NCI-H2227 treated with DMSO at 0.1 percent for 48 hours (cell line): ENCODE measurements around the gene KIAA2012.

Source experiments
- DNase-seq: peaks from one replicate; lab custom pipeline; 2025; lab: John Stamatoyannopoulos, UW

KIAA2012 gene

GRCh38 chr2:202088777-202089176 is 15.7 kb downstream of the KIAA2012 start:
- DNase-seq = no peak

DNA sequence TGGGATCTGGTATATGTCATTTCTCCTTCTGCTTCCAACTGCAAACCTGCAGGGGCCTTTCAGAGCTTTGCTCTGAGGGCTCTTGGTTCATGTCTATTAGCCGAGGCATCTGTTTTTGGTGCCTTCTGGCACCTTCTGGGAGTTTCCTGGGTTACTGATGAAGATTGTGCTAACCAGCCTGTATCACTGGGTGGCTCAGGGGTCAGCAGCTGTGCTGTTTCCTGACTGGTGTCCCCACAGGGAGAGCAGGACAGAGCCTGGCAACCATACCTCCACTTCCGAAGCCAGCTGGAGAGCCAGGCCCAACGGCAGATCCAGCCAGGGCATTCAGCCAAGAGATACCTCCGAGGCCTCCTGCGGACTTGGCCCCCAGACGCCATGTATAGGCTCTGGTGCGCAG is 17.5 kb downstream of the KIAA2012 start:
- no peak for DNase-seq

DNA sequence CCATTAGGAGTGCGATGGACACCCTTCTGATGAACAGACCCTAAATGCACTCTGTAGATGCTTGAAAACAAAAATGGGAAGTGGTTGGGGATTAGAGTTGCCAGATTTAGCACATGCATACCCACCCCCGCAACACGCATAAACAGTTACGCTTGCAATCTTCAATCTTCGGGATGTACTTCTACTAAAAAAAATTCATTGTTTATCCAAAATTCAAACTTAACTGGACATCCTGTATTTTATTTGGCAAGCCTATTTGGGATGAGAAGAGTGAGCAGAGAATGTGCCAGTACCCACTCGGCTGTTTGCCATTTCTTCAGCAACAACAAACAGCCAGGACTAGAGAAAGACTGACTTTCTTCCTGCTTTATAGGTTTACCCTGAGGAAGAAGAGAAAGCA is 18.4 kb downstream of the KIAA2012 start:
- DNase-seq = no peak

DNA sequence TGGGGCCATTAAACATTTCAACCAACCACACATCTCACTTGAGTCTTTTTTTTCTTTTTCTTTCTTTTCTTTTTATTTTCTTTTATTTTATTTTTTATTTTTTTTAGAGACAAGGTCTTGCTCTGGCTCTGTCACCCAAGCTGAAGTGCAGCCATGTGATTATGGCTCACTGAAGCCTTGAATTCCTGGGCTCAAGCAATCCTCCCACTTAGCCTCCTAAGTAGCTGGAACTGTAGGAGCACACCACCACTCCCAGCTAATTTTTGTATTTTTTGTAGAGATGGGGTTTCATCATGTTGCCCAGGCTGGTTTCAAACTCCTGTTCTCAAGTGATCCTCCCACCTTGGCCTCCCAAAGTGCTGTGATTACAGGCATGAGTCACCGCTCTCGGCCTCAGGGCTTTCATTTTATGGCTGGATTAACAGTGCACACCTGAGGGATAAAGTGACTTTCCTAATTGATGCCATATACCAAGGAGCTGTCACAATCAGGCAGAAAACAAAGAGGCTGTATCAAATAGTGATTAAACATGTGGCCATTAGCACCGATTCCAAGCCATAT is 21.5 kb downstream of the KIAA2012 start:
- DNase-seq = no peak

DNA sequence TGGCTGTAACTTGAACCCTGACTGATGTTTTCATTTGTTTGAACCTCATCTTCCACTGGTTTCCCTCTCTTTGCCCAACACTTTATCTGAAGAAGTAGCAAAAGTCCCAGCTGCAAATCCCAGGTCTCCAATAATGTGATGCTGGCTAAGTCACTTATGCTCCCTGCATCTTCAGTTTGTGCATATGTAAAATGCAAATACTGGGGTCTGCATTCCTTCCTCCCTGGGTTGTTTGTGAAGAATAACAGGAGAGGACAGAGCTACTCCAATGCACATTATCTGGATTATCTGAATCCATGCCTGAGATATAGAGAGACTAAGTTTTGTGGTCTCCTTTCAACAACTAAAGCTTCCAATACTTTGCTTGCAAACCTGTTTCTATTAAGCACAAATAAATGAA is 22.2 kb downstream of the KIAA2012 start:
- DNase-seq = no peak

GRCh38 chr2:202096736-202097135 is 23.7 kb downstream of the KIAA2012 start:
- DNase-seq = no peak

GRCh38 chr2:202098291-202098690 is 25.2 kb downstream of the KIAA2012 start:
- no peak for DNase-seq

GRCh38 chr2:202099515-202099914 is 26.5 kb downstream of the KIAA2012 start:
- DNase-seq = no peak

- no peak for DNase-seq
Observed at GRCh38 chr2:202100176-202100575, 27.1 kb downstream of the KIAA2012 start.

GRCh38 chr2:202101026-202101579 is 28.0 kb downstream of the KIAA2012 start:
- DNase-seq = peak; percentile 36

DNA sequence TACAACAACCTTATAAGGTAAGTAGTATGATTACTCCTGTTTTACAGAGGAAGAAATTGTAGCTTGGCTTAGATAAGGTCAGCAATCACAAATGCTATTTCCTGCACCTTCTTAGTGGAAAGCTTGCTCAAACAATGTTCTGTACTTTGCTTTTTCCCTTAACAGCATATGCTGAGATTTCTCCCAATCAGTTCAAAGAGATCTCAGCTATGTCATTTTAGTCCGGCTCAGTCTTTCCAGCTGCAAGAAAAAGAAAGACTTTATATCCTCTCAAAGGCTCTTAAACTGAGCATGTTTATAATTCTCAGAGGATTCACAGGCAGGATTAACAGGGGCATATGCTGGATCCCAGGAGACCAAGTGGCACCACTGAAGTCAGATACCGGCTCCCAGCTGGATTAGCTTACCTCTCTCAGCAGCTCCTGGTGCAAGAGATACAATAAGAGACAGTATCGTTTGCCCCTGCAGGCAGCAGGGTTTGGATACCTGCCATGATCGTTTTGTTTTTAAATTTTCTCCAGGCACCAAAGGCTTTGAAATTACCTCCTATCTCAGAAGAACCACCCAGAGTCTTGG is 29.5 kb downstream of the KIAA2012 start:
- DNase-seq = no peak

- peak; percentile 14 for DNase-seq
Observed at GRCh38 chr2:202104286-202104870, 31.3 kb downstream of the KIAA2012 start.

DNA sequence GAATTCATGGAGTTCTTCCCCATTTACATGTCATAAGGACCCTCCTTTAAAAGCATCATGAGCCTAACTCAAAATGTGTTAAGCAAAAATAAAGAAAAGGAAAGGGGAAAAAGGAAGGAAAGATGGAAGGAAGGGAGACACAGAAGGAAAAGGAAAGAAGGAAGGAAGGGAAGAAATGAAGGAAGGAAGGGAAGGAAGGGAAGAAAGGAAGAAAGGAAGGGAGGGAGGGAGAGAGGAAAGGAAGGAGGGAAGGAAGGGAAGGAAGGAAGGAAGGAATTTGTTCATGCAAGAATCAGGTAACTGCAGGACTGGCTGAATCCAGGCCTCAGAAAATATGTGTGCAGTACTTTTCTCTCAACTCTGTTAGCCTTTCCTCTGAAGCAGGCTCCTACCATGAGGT is 32.0 kb downstream of the KIAA2012 start:
- DNase-seq = no peak

DNA sequence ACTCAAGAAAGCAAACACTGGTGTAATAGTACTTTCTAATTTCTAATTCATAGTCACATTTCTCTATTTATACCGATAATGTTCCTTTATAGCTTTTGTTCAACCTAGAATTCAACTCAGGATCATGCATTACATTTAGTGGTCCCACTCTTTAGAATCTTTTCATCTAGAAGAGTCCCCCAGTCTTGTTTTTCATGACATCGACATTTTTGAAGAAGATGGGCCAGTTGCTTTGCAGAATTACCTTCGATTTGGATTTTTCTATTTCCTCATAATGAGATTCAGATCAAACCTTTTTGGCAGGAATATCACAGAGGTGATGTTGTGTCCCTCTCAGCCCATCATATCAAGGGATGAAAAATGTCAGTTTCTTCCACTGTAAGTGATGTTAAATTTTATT is 35.3 kb downstream of the KIAA2012 start:
- no peak for DNase-seq

GRCh38 chr2:202109139-202109736 is 36.2 kb downstream of the KIAA2012 start:
- DNase-seq = no peak

DNA sequence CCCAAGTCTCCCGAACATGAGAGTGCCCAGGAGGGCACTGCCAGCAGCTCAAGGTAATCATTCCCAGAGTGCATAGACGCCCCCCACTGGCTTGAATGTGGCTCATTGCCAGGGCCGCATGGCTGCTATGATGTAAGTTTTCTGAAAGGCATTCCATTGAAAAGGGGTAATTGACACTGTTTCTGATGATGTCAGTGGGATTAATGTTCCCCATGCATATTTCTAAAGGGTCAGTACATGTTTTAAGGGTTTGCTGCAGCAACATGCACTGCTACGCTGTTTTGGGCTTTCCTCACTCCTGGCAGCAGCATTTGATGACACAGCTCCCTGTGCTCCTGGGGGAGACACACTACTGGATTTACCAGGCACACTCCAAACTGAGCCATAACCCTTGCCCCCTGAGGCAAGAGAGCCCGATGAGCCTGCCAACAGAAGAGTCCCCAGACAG is 36.7 kb downstream of the KIAA2012 start:
- DNase-seq = no peak

- no peak for DNase-seq
Observed at GRCh38 chr2:202110491-202110890, 37.4 kb downstream of the KIAA2012 start.

- DNase-seq = no peak
Observed at GRCh38 chr2:202112041-202112440, 39.0 kb downstream of the KIAA2012 start.

DNA sequence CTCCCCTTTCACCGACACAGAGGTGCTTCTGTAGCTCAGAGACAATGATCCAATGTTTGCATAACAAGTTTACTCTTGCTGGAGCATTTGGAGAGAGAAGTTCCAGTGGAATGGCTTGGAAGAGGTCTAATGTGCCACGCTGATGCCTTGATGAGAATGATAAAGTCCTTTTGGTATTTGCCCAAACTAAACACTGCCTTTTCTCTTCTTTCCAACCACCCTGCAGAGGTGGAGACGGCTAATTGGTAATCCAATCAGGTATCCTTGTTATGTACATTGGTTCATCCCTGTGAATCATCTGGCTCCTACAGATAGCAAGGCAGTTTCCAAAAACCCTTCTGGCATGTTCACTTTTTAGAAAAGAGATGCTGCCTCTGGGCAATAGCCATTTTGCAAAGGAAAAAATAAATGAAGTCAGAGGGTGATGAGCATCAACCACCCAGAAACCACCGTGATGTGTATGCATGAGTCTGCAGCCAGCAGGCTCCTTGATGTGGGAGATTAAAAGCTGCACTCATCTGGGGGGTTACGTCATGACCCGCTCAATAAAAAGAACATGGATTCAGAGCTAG is 40.6 kb downstream of the KIAA2012 start:
- no peak for DNase-seq

GRCh38 chr2:202114291-202114690 is 41.2 kb downstream of the KIAA2012 start:
- DNase-seq = no peak

DNA sequence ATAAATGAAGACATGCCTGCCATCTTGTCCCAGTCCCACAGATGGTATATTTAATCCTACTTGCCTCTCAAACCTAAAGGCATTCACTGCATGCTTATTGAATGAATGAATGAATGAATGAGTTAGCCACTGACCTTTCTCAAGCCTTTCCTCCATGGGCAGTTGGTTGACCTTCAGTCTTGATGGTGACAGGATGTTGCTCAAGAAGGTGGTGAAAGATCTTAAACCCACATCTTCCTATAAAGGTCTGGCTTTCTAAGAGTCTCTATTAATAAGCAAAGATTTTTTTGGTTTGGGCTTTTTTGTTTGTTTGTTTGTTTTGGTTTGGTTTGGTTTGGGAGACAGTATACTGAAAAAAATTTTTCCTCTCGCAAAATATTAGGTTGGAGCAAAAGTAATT is 41.7 kb downstream of the KIAA2012 start:
- DNase-seq = no peak

DNA sequence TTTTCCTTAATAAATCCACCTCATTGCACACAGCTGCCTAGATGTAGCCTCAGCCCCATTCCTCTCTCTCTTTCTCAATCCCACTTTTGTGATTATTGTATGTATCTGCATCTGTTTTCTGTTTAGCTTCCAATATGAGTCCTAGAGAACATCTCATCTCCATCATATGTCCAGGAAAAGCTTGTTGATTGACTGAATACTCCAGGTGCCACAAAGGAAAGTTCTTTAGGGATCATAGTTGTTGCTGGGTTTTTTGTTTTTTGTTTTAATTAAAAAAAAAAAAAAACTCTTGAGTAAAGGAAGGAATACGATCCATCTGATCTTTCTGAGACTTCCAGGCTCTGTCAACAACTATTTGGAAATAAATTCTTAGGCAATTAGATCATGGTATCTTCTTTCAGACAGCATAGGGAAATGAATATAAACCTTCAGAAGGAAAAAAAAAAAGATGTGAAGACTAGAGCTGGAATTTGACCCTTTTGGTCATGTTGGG is 42.5 kb downstream of the KIAA2012 start:
- DNase-seq = no peak

GRCh38 chr2:202116691-202117090 is 43.6 kb downstream of the KIAA2012 start:
- no peak for DNase-seq
